Measurements from ENCODE around the gene ZNF32.

ZNF32 gene

GRCh38 chr10:43686414-43686813 is 37.7 kb upstream of the ZNF32 start:
- Mint-ChIP-seq H3K27ac (no peak overlapping the region), H3K36me3 (ENCODE audit: low read depth) (no peaks in the 10 kb centered on the region), H3K4me1 (ENCODE audit: low read depth) (peaks cover 11% of the 10 kb centered on the region), H3K27me3 (peaks cover 41% of the 10 kb centered on the region), H3K4me3 (no peak overlapping the region), H3K9me3 (no peaks in the 10 kb centered on the region)
- DNase-seq: no peak

- no peak for DNase-seq
- Mint-ChIP-seq H3K4me3 (no peak overlapping the region), H3K4me1 (ENCODE audit: low read depth) (peaks cover 11% of the 10 kb centered on the region), H3K27me3 (peaks cover 35% of the 10 kb centered on the region), H3K36me3 (ENCODE audit: low read depth) (no peaks in the 10 kb centered on the region), H3K9me3 (no peaks in the 10 kb centered on the region), H3K27ac (no peak overlapping the region)
Measured at GRCh38 chr10:43685744-43686143, 37.1 kb upstream of the ZNF32 start.

GRCh38 chr10:43684292-43684559 is 35.5 kb upstream of the ZNF32 start:
- Mint-ChIP-seq H3K36me3 (ENCODE audit: low read depth) (no peaks in the 10 kb centered on the region), H3K9me3 (no peaks in the 10 kb centered on the region), H3K27ac (no peak overlapping the region), H3K4me3 (no peak overlapping the region), H3K4me1 (ENCODE audit: low read depth) (peaks cover 3% of the 10 kb centered on the region), H3K27me3 (peaks cover 37% of the 10 kb centered on the region)
- no peak for DNase-seq

GRCh38 chr10:43683451-43684291 is 35.0 kb upstream of the ZNF32 start:
- Mint-ChIP-seq H3K9me3 (no peaks in the 10 kb centered on the region), H3K27me3 (peaks cover 38% of the 10 kb centered on the region), H3K4me3 (no peak overlapping the region), H3K4me1 (ENCODE audit: low read depth) (peaks cover 3% of the 10 kb centered on the region), H3K27ac (no peak overlapping the region), H3K36me3 (ENCODE audit: low read depth) (no peaks in the 10 kb centered on the region)
- DNase-seq: no peak

GRCh38 chr10:43682956-43683355 is 34.3 kb upstream of the ZNF32 start:
- Mint-ChIP-seq H3K27ac (no peak overlapping the region), H3K4me3 (no peak overlapping the region), H3K9me3 (no peaks in the 10 kb centered on the region), H3K4me1 (ENCODE audit: low read depth) (peaks cover 3% of the 10 kb centered on the region), H3K36me3 (ENCODE audit: low read depth) (no peaks in the 10 kb centered on the region), H3K27me3 (peaks cover 37% of the 10 kb centered on the region)
- DNase-seq: no peak

GRCh38 chr10:43681721-43682120 is 33.0 kb upstream of the ZNF32 start:
- Mint-ChIP-seq H3K4me1 (ENCODE audit: low read depth) (peaks cover 3% of the 10 kb centered on the region), H3K27me3 (peaks cover 35% of the 10 kb centered on the region), H3K36me3 (ENCODE audit: low read depth) (no peaks in the 10 kb centered on the region), H3K9me3 (no peaks in the 10 kb centered on the region), H3K4me3 (no peak overlapping the region), H3K27ac (no peak overlapping the region)
- no peak for DNase-seq

- peaks cover 35% of the 10 kb centered on the region for H3K27me3 Mint-ChIP-seq
- H3K4me1 Mint-ChIP-seq (ENCODE audit: low read depth): peaks cover 3% of the 10 kb centered on the region
- DNase-seq: no peak
- no peak overlapping the region for H3K27ac Mint-ChIP-seq
- H3K9me3 Mint-ChIP-seq: no peaks in the 10 kb centered on the region
- no peak overlapping the region for H3K4me3 Mint-ChIP-seq
- no peaks in the 10 kb centered on the region for H3K36me3 Mint-ChIP-seq (ENCODE audit: low read depth)
Measured at GRCh38 chr10:43681220-43681619, 32.5 kb upstream of the ZNF32 start.

- no peak overlapping the region for H3K4me3 Mint-ChIP-seq
- H3K36me3 Mint-ChIP-seq (ENCODE audit: low read depth): no peaks in the 10 kb centered on the region
- DNase-seq: no peak
- H3K9me3 Mint-ChIP-seq: no peaks in the 10 kb centered on the region
- peaks cover 35% of the 10 kb centered on the region for H3K27me3 Mint-ChIP-seq
- peaks cover 3% of the 10 kb centered on the region for H3K4me1 Mint-ChIP-seq (ENCODE audit: low read depth)
- H3K27ac Mint-ChIP-seq: no peak overlapping the region
Measured at GRCh38 chr10:43680035-43680434, 31.4 kb upstream of the ZNF32 start.

- H3K4me1 Mint-ChIP-seq (ENCODE audit: low read depth): peaks cover 3% of the 10 kb centered on the region
- H3K27me3 Mint-ChIP-seq: peaks cover 35% of the 10 kb centered on the region
- no peak overlapping the region for H3K4me3 Mint-ChIP-seq
- H3K9me3 Mint-ChIP-seq: no peaks in the 10 kb centered on the region
- no peak for DNase-seq
- H3K27ac Mint-ChIP-seq: no peak overlapping the region
- H3K36me3 Mint-ChIP-seq (ENCODE audit: low read depth): no peaks in the 10 kb centered on the region
Measured at GRCh38 chr10:43679509-43679908, 30.8 kb upstream of the ZNF32 start.

- no peaks in the 10 kb centered on the region for H3K36me3 Mint-ChIP-seq (ENCODE audit: low read depth)
- no peaks in the 10 kb centered on the region for H3K9me3 Mint-ChIP-seq
- no peak overlapping the region for H3K27ac Mint-ChIP-seq
- DNase-seq: no peak
- peaks cover 32% of the 10 kb centered on the region for H3K27me3 Mint-ChIP-seq
- no peak overlapping the region for H3K4me3 Mint-ChIP-seq
- H3K4me1 Mint-ChIP-seq (ENCODE audit: low read depth): peaks cover 3% of the 10 kb centered on the region
Measured at GRCh38 chr10:43678654-43679053, 30.0 kb upstream of the ZNF32 start.

- Mint-ChIP-seq H3K4me3 (no peak overlapping the region), H3K4me1 (ENCODE audit: low read depth) (peaks cover 3% of the 10 kb centered on the region), H3K27me3 (peaks cover 23% of the 10 kb centered on the region), H3K36me3 (ENCODE audit: low read depth) (no peaks in the 10 kb centered on the region), H3K9me3 (no peaks in the 10 kb centered on the region), H3K27ac (no peak overlapping the region)
- no peak for DNase-seq
Measured at GRCh38 chr10:43676901-43677300, 28.2 kb upstream of the ZNF32 start.

GRCh38 chr10:43676331-43676730 is 27.6 kb upstream of the ZNF32 start:
- Mint-ChIP-seq H3K36me3 (ENCODE audit: low read depth) (no peaks in the 10 kb centered on the region), H3K4me3 (no peak overlapping the region), H3K27ac (no peak overlapping the region), H3K9me3 (no peaks in the 10 kb centered on the region), H3K4me1 (ENCODE audit: low read depth) (peaks cover 5% of the 10 kb centered on the region), H3K27me3 (peaks cover 25% of the 10 kb centered on the region)
- DNase-seq: no peak

- no peak for DNase-seq
- H3K36me3 Mint-ChIP-seq (ENCODE audit: low read depth): no peaks in the 10 kb centered on the region
- peaks cover 1% of the 10 kb centered on the region for H3K4me1 Mint-ChIP-seq (ENCODE audit: low read depth)
- no peak overlapping the region for H3K27ac Mint-ChIP-seq
- no peaks in the 10 kb centered on the region for H3K9me3 Mint-ChIP-seq
- peaks cover 27% of the 10 kb centered on the region for H3K27me3 Mint-ChIP-seq
- no peak overlapping the region for H3K4me3 Mint-ChIP-seq
Measured at GRCh38 chr10:43674553-43675210, 26.0 kb upstream of the ZNF32 start.

- H3K4me3 Mint-ChIP-seq: no peak overlapping the region
- no peaks in the 10 kb centered on the region for H3K9me3 Mint-ChIP-seq
- DNase-seq: no peak
- peaks cover 1% of the 10 kb centered on the region for H3K4me1 Mint-ChIP-seq (ENCODE audit: low read depth)
- peaks cover 34% of the 10 kb centered on the region for H3K27me3 Mint-ChIP-seq
- H3K36me3 Mint-ChIP-seq (ENCODE audit: low read depth): no peaks in the 10 kb centered on the region
- H3K27ac Mint-ChIP-seq: no peak overlapping the region
Measured at GRCh38 chr10:43673471-43673870, 24.8 kb upstream of the ZNF32 start.

- Mint-ChIP-seq H3K9me3 (no peaks in the 10 kb centered on the region), H3K27me3 (peaks cover 42% of the 10 kb centered on the region), H3K27ac (no peak overlapping the region), H3K4me1 (ENCODE audit: low read depth) (peaks cover 4% of the 10 kb centered on the region), H3K36me3 (ENCODE audit: low read depth) (no peaks in the 10 kb centered on the region), H3K4me3 (no peak overlapping the region)
- DNase-seq: peak; percentile 52
Measured at GRCh38 chr10:43671659-43672531, 23.2 kb upstream of the ZNF32 start.

Measured in activated T-cell treated with anti-CD3 and anti-CD28 coated beads, Interleukin-2, amount 50 U/mL, for 24 hours (primary cell).